ENCODE data around the gene ZBED3.
"Not testable (repeated sequence)": the region's sequence is repeated elsewhere in the genome, so short reads cannot be mapped to it uniquely, and the experiment has no call there.

ZBED3 gene

GRCh38 chr5:77086689-77087483 lies at the start of gene ZBED3:
Gene ZBED3, minus strand, starts transcription at chr5:77087285. Its CDS starts 9,407 bp downstream, at chr5:77077878.
- DNase-seq (ENCODE audit: low read depth), result peak; percentile 59

GRCh38 chr5:77133061-77133758 lies 46.1 kb upstream of the ZBED3 start:
- peak; percentile 98 for DNase-seq (ENCODE audit: low read depth)

GRCh38 chr5:77131361-77131760 lies 44.3 kb upstream of the ZBED3 start:
- DNase-seq (ENCODE audit: low read depth), result no peak

- no peak for DNase-seq (ENCODE audit: low read depth)
Observed at GRCh38 chr5:77129391-77129990, 42.4 kb upstream of the ZBED3 start.

GRCh38 chr5:77128411-77129061 lies 41.5 kb upstream of the ZBED3 start:
- DNase-seq (ENCODE audit: low read depth), result no peak

- DNase-seq (ENCODE audit: low read depth), result no peak
Observed at GRCh38 chr5:77123057-77123456, 36.0 kb upstream of the ZBED3 start.

GRCh38 chr5:77120706-77121105 lies 33.6 kb upstream of the ZBED3 start:
- DNase-seq (ENCODE audit: low read depth), result no peak

GRCh38 chr5:77120086-77120485 lies 33.0 kb upstream of the ZBED3 start:
- no peak for DNase-seq (ENCODE audit: low read depth)

- DNase-seq (ENCODE audit: low read depth), result no peak
Observed at GRCh38 chr5:77117161-77117560, 30.1 kb upstream of the ZBED3 start.

- DNase-seq (ENCODE audit: low read depth), result not testable (repeated sequence)
Observed at GRCh38 chr5:77107035-77107434, 19.9 kb upstream of the ZBED3 start.

- no peak for DNase-seq (ENCODE audit: low read depth)
Observed at GRCh38 chr5:77104813-77105212, 17.7 kb upstream of the ZBED3 start.

- DNase-seq (ENCODE audit: low read depth), result no peak
Observed at GRCh38 chr5:77103457-77103856, 16.4 kb upstream of the ZBED3 start.

GRCh38 chr5:77102549-77102948 lies 15.5 kb upstream of the ZBED3 start:
- no peak for DNase-seq (ENCODE audit: low read depth)

- DNase-seq (ENCODE audit: low read depth), result peak; percentile 84
Observed at GRCh38 chr5:77101298-77101697, 14.2 kb upstream of the ZBED3 start.

- DNase-seq (ENCODE audit: low read depth), result no peak
Observed at GRCh38 chr5:77095189-77095588, 8.1 kb upstream of the ZBED3 start.

GRCh38 chr5:77087484-77088261 lies 588 bp upstream of the ZBED3 start:
- peak; percentile 26 for DNase-seq (ENCODE audit: low read depth)

GRCh38 chr5:77086368-77086688 lies 757 bp downstream of the ZBED3 start:
- DNase-seq (ENCODE audit: low read depth), result no peak

- DNase-seq (ENCODE audit: low read depth), result no peak
Observed at GRCh38 chr5:77083088-77083487, 4.0 kb downstream of the ZBED3 start.

- DNase-seq (ENCODE audit: low read depth), result no peak
Observed at GRCh38 chr5:77082280-77082679, 4.8 kb downstream of the ZBED3 start.

- no peak for DNase-seq (ENCODE audit: low read depth)
Observed at GRCh38 chr5:77080905-77081304, 6.2 kb downstream of the ZBED3 start.

- not testable (repeated sequence) for DNase-seq (ENCODE audit: low read depth)
Observed at GRCh38 chr5:77080479-77080878, 6.6 kb downstream of the ZBED3 start.

GRCh38 chr5:77077829-77078176 lies 9.3 kb downstream of the ZBED3 start:
- DNase-seq (ENCODE audit: low read depth), result no peak
